HG03103 (cell line): ENCODE data around the gene PACRG.

Source experiments
- ATAC-seq: cut with Tn5 transposase; IDR thresholded peaks from one replicate; pipeline ENCODE4 v1.9.1; 2021; ENCODE audit warnings: low read depth; ENCODE audit not compliant: unreplicated experiment

The PACRG gene

GRCh38 chr6:163164175-163164900 is 436.6 kb downstream of the PACRG start:
- no peak for ATAC-seq

GRCh38 chr6:163165155-163165910 is 437.6 kb downstream of the PACRG start:
- ATAC-seq, result no peak

- ATAC-seq, result no peak
These were observed 438.1 kb downstream of the PACRG start for GRCh38 chr6:163165922-163166321.

- no peak for ATAC-seq
These were observed 438.7 kb downstream of the PACRG start for GRCh38 chr6:163166507-163166906.

GRCh38 chr6:163169521-163169920 is 441.7 kb downstream of the PACRG start:
- ATAC-seq, result no peak

GRCh38 chr6:163170294-163170883 is 442.6 kb downstream of the PACRG start:
- ATAC-seq, result peak; percentile 76

GRCh38 chr6:163173741-163174140 is 446.0 kb downstream of the PACRG start:
- ATAC-seq, result no peak

GRCh38 chr6:163175301-163175700 is 447.5 kb downstream of the PACRG start:
- ATAC-seq, result no peak

GRCh38 chr6:163176097-163176496 is 448.3 kb downstream of the PACRG start:
- no peak for ATAC-seq

- ATAC-seq, result no peak
These were observed 449.2 kb downstream of the PACRG start for GRCh38 chr6:163177007-163177406.

GRCh38 chr6:163177892-163178420 is 450.2 kb downstream of the PACRG start:
- ATAC-seq, result no peak

- no peak for ATAC-seq
These were observed 451.3 kb downstream of the PACRG start for GRCh38 chr6:163179061-163179460.

- no peak for ATAC-seq
These were observed 451.9 kb downstream of the PACRG start for GRCh38 chr6:163179721-163180120.

- no peak for ATAC-seq
These were observed 453.2 kb downstream of the PACRG start for GRCh38 chr6:163180874-163181541.

GRCh38 chr6:163181666-163182180 is 453.9 kb downstream of the PACRG start:
- ATAC-seq, result no peak

- no peak for ATAC-seq
These were observed 454.9 kb downstream of the PACRG start for GRCh38 chr6:163182696-163183095.

GRCh38 chr6:163183806-163184205 is 456.0 kb downstream of the PACRG start:
- no peak for ATAC-seq

- ATAC-seq, result no peak
These were observed 458.0 kb downstream of the PACRG start for GRCh38 chr6:163185744-163186143.

GRCh38 chr6:163186527-163186926 is 458.8 kb downstream of the PACRG start:
- no peak for ATAC-seq

GRCh38 chr6:163187201-163187600 is 459.4 kb downstream of the PACRG start:
- ATAC-seq, result no peak

GRCh38 chr6:163187606-163188005 is 459.8 kb downstream of the PACRG start:
- ATAC-seq, result no peak
